22Rv1 (cell line): ENCODE results near the gene FOCAD.

ENCODE experiments used
- ZFX ChIP-seq: fragments of 450-650 bp; IDR thresholded peaks from 2 replicates; pipeline ENCODE4 v1.6.1; 2017; ENCODE audit warnings: antibody characterized with exemption, borderline replicate concordance
- TF ChIP-seq, protein P1 (sequence below): fragments of 450-650 bp; IDR thresholded peaks from 2 replicates; pipeline ENCODE4 v1.5.1; 2017; ENCODE audit warnings: mild to moderate bottlenecking

DNA sequence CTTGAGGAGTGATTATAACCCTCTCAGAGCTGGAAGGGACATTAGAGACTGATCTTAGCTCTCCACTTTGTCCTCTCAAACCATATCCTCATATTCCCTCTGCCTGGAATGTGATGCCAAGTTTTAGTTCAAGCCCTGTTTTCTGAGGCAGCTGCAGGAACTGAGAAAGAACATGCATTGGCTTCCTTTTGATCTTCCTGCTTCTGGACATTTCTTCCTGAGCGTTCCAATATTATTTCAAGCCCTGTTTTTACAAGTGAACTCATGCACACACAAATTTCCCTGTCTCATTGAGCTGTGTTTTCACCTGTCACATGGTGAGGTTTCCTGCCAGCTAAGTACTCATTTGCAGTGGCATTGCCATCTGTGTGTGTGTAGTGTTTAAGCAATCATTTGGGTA, 17.0 kb downstream of the FOCAD start:
- TF ChIP-seq, protein P1, sequence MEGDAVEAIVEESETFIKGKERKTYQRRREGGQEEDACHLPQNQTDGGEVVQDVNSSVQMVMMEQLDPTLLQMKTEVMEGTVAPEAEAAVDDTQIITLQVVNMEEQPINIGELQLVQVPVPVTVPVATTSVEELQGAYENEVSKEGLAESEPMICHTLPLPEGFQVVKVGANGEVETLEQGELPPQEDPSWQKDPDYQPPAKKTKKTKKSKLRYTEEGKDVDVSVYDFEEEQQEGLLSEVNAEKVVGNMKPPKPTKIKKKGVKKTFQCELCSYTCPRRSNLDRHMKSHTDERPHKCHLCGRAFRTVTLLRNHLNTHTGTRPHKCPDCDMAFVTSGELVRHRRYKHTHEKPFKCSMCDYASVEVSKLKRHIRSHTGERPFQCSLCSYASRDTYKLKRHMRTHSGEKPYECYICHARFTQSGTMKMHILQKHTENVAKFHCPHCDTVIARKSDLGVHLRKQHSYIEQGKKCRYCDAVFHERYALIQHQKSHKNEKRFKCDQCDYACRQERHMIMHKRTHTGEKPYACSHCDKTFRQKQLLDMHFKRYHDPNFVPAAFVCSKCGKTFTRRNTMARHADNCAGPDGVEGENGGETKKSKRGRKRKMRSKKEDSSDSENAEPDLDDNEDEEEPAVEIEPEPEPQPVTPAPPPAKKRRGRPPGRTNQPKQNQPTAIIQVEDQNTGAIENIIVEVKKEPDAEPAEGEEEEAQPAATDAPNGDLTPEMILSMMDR: no peak
- no peak for TF ChIP-seq ZFX
